A549 (cell line): ENCODE measurements around the gene ZRANB1. TPM values are rescaled to one million over a fixed set of nuclear protein-coding genes. Genes with fewer than 3 reads are reported as not detected.

Experiments used
- ATAC-seq, 2 experiments: fragments of 200-7000 bp in 1 of 2; fragments of >200 bp in 1 of 2; cut with Nextera tagmentation in 1 of 2; cut with Tn5 transposase in 1 of 2; 3 replicates each; pipeline versions ENCODE4 v1.8.0 to v1.9.1; 2018 to 2020; ENCODE audit warnings: mild to moderate bottlenecking in 1 of 2, moderate library complexity in 1 of 2
- CTCF ChIA-PET: fragments of 300-600 bp; sonication (Branson Sonifier 250); formaldehyde crosslinking; extraction: SDS; loops from one replicate; lab custom pipeline; 2021; ENCODE audit warnings: antibody characterized with exemption, inconsistent platforms; lab: Yijun Ruan, JAX
- POLR2A ChIA-PET: fragments of 350-600 bp; formaldehyde crosslinking; extraction: SDS; loops from one replicate; lab custom pipeline; 2021; ENCODE audit warnings: antibody characterized with exemption, inconsistent platforms; lab: Yijun Ruan, JAX
- DNase-seq, 2 experiments: peaks; one replicate each; pipeline versions ENCODE4 v3.0.0 to v3.0.0-alpha.2; 2011 to 2016; ENCODE audit warnings: low read depth in 1 of 2, low spot score in 1 of 2
- FAIRE-seq: peaks from 2 replicates; lab custom pipeline; 2011; peaks lifted over from hg19 to GRCh38; lab: Jason Lieb, UNC
- H3K27ac ChIP-seq, 2 experiments: fragments of >200 bp; sonication (Bioruptor Twin); formaldehyde crosslinking; 3 replicates each; pipeline ENCODE4 v1.5.1; 2016 to 2017
- H3K4me1 ChIP-seq: fragments of >200 bp; sonication (Bioruptor Twin); formaldehyde crosslinking; 3 replicates; pipeline ENCODE4 v1.6.1; 2016
- H3K4me2 ChIP-seq: fragments of >200 bp; sonication (Bioruptor Twin); formaldehyde crosslinking; 3 replicates; pipeline ENCODE4 v1.6.1; 2016
- H3K4me3 ChIP-seq: fragments of >200 bp; sonication (Bioruptor Twin); formaldehyde crosslinking; 3 replicates; pipeline ENCODE4 v1.5.1; 2016
- H3K9me3 ChIP-seq: fragments of >200 bp; sonication (Bioruptor Twin); formaldehyde crosslinking; 3 replicates; pipeline ENCODE4 v1.6.1; 2016
- BCL3 ChIP-seq: fragments of >200 bp; sonication (Bioruptor Twin); formaldehyde crosslinking; IDR thresholded peaks from 3 replicates; pipeline ENCODE4 v1.6.1; 2016
- CBX8 ChIP-seq: fragments of 200-600 bp; sonication (generic); IDR thresholded peaks from 2 replicates; pipeline ENCODE4 v1.6.1; 2016
- CHD4 ChIP-seq: fragments of 200-600 bp; sonication (generic); IDR thresholded peaks from 2 replicates; pipeline ENCODE4 v1.6.1; 2016; ENCODE audit warnings: antibody characterized with exemption, mild to moderate bottlenecking, borderline replicate concordance
- EHMT2 ChIP-seq: fragments of 200-600 bp; sonication (generic); IDR thresholded peaks from 2 replicates; pipeline ENCODE4 v1.6.1; 2016; ENCODE audit warnings: antibody characterized with exemption, low read depth, mild to moderate bottlenecking, moderate library complexity
- ESRRA ChIP-seq: fragments of 150-350 bp; IDR thresholded peaks from 2 replicates; pipeline ENCODE4 v1.6.1; 2014; ENCODE audit warnings: mild to moderate bottlenecking, low read length, borderline replicate concordance
- FOSL2 ChIP-seq, 2 experiments: fragments of 450-650 bp in 1 of 2; fragments of >200 bp in 1 of 2; sonication (Bioruptor Twin) in 1 of 2; formaldehyde crosslinking; IDR thresholded peaks; 2 replicates each; pipeline versions ENCODE4 v1.5.0 to v1.6.1; 2016 to 2020; ENCODE audit warnings: mild to moderate bottlenecking in 1 of 2, moderate library complexity in 1 of 2
- GATA3 ChIP-seq: IDR thresholded peaks from 2 replicates; pipeline ENCODE4 v1.6.1; 2012; ENCODE audit warnings: borderline replicate concordance
- HDAC2 ChIP-seq: fragments of 200-600 bp; sonication (generic); IDR thresholded peaks from 2 replicates; pipeline ENCODE4 v1.6.1; 2016
- HEYL ChIP-seq: fragments of 250-450 bp; sonication (Bioruptor Pico); IDR thresholded peaks from 2 replicates; pipeline ENCODE4 v1.8.0; 2021; ENCODE audit warnings: mild to moderate bottlenecking, moderate library complexity
- HOXB13 ChIP-seq: fragments of 250-450 bp; sonication (Bioruptor Pico); IDR thresholded peaks from 2 replicates; pipeline ENCODE4 v1.5.0; 2020; ENCODE audit warnings: low read depth, mild to moderate bottlenecking, moderate library complexity
- HOXB5 ChIP-seq: fragments of 250-450 bp; sonication (Bioruptor Pico); IDR thresholded peaks from 2 replicates; pipeline ENCODE4 v1.5.0; 2020; ENCODE audit warnings: mild to moderate bottlenecking, moderate library complexity
- JUNB ChIP-seq: fragments of >200 bp; sonication (Bioruptor Twin); formaldehyde crosslinking; IDR thresholded peaks from 2 replicates; pipeline ENCODE4 v1.6.1; 2016
- KDM5A ChIP-seq: fragments of 200-600 bp; sonication (generic); IDR thresholded peaks from 2 replicates; pipeline ENCODE4 v1.6.1; 2016; ENCODE audit warnings: antibody characterized with exemption, mild to moderate bottlenecking
- MAFK ChIP-seq: fragments of 450-650 bp; IDR thresholded peaks from 2 replicates; pipeline ENCODE4 v1.6.1; 2014; ENCODE audit not compliant: partially characterized antibody
- MAZ ChIP-seq: fragments of 150-350 bp; IDR thresholded peaks from 2 replicates; pipeline ENCODE4 v1.6.1; 2014; ENCODE audit warnings: antibody characterized with exemption, low read depth, low read length, borderline replicate concordance
- NFE2L2 ChIP-seq: fragments of 150-350 bp; conservative IDR thresholded peaks from 2 replicates; pipeline ENCODE4 v1.6.1; 2014; ENCODE audit warnings: low read length
- RCOR1 ChIP-seq: fragments of 150-350 bp; IDR thresholded peaks from 2 replicates; pipeline ENCODE4 v1.6.1; 2014; ENCODE audit warnings: antibody characterized with exemption, low read length, low read depth
- RFX5 ChIP-seq: fragments of 450-650 bp; IDR thresholded peaks from 2 replicates; pipeline ENCODE4 v1.7.1; 2014; ENCODE audit warnings: antibody characterized with exemption, mild to moderate bottlenecking, moderate library complexity
- RNF2 ChIP-seq: fragments of 200-600 bp; sonication (generic); IDR thresholded peaks from 2 replicates; pipeline ENCODE4 v1.6.1; 2016; ENCODE audit warnings: low read depth, mild to moderate bottlenecking, antibody characterized with exemption, moderate library complexity, borderline replicate concordance
- SMC3 ChIP-seq: fragments of >200 bp; sonication (Bioruptor Twin); formaldehyde crosslinking; IDR thresholded peaks from 3 replicates; pipeline ENCODE4 v1.6.1; 2018; ENCODE audit warnings: inconsistent platforms
- TFCP2L1 ChIP-seq: fragments of 250-450 bp; sonication (Bioruptor Pico); IDR thresholded peaks from 2 replicates; pipeline ENCODE4 v1.5.0; 2021; ENCODE audit warnings: mild to moderate bottlenecking
- ZNF302 ChIP-seq: fragments of 250-450 bp; sonication (Bioruptor Pico); IDR thresholded peaks from 2 replicates; pipeline ENCODE4 v1.9.0; 2021; ENCODE audit warnings: inconsistent platforms, mild to moderate bottlenecking, moderate library complexity
- WGBS: methylation state at CpG from one replicate; pipeline ENCODE4 v1.1.6; 2017; ENCODE audit errors: missing lambda C conversion rate; 5-methylcytosine and 5-hydroxymethylcytosine counted together
- polyA plus RNA-seq, 4 experiments: library from polyadenylated mRNA; depleted of rRNA in 3 of 4; stranded (reverse); fragments of >200 nt; fragmentation: RNase III in 1 of 4; extraction: RNeasy Plus Mini Kit Qiagen cat#74134 plus additional on column Dnase treatment in 1 of 4; gene quantifications; 2 replicates in 3 of 4; 3 replicates in 1 of 4; pipeline ENCODE4 v1.2.3, GENCODE V29; 2011 to 2017
- TF ChIP-seq, protein P1 (sequence below): fragments of >200 bp; sonication (Bioruptor Twin); formaldehyde crosslinking; IDR thresholded peaks from 2 replicates; pipeline ENCODE4 v1.6.1; 2016
- TF ChIP-seq, protein P2 (sequence below): fragments of 450-650 bp; IDR thresholded peaks from 2 replicates; pipeline ENCODE4 v1.6.1; 2014; ENCODE audit warnings: antibody characterized with exemption
- TF ChIP-seq, protein P3 (sequence below): fragments of 150-350 bp; IDR thresholded peaks from 2 replicates; pipeline ENCODE4 v1.6.1; 2014; ENCODE audit warnings: low read depth, mild to moderate bottlenecking, low read length
- TF ChIP-seq, protein P4 (sequence below): fragments of 250-450 bp; sonication (Bioruptor Pico); IDR thresholded peaks from 2 replicates; pipeline ENCODE4 v1.5.0; 2021; ENCODE audit warnings: mild to moderate bottlenecking, moderate library complexity, borderline replicate concordance

ZRANB1 gene
- polyA plus RNA-seq, 2 of the 4 experiments (the other 2 are of a cell fraction): 8.0 to 19.5 TPM

GRCh38 chr10:125015356-125015944, 73.5 kb downstream of the ZRANB1 start:
- Histone ChIP-seq H3K9me3 (no peaks in the 10 kb centered on the region), H3K4me3 (no peak overlapping the region), H3K4me2 (no peak overlapping the region), H3K4me1 (no peaks in the 10 kb centered on the region), H3K27ac (no peak overlapping the region)
- no peak for TF ChIP-seq KDM5A
- TF ChIP-seq CBX8: no peak
- TF ChIP-seq CHD4: no peak
- TF ChIP-seq HEYL (CRISPR knock-in tag): no peak
- TF ChIP-seq RCOR1: no peak
- no peak for TF ChIP-seq HOXB13 (CRISPR knock-in tag)
- TF ChIP-seq, protein P1, sequence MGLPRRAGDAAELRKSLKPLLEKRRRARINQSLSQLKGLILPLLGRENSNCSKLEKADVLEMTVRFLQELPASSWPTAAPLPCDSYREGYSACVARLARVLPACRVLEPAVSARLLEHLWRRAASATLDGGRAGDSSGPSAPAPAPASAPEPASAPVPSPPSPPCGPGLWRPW: no peak
- TF ChIP-seq HOXB5 (CRISPR knock-in tag): no peak
- 89% methylated on average over 21 of the region's 23 CpGs for WGBS
- ATAC-seq: no peak
- FAIRE-seq: no peak
- ChIA-PET POLR2A (no interaction called here), CTCF (interaction anchor here (1.2 to 1.8 kb wide), 2 partner anchors 23 to 46 kb away, joined by 3 to 6 read pairs; no protein-coding TSS in a partner anchor)
- DNase-seq: no peak

DNA sequence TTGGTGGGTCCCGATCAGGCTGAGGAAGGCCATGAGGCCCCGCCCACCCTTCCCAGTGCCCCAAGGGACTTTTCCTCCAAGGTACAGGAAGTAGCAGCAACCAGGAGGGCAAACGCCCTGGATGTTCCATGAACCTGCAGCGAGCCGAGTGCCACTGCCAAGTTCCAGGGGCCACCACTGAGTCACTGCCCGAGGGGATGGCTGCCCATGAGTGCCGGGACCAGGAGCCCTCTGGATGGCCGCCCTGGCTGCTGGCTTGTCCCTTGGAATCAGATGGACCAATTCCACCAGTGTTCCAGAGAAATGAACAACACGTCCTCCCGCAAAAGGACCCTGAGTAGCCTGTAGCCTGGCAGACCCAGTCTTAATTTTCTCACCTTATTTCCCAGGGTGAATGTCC, 74.2 kb downstream of the ZRANB1 start:
- ChIA-PET CTCF (interaction anchor here (1.6 kb wide), 1 partner anchor 32 kb away, joined by 5 read pairs; no protein-coding TSS in a partner anchor), POLR2A (no interaction called here)
- Histone ChIP-seq H3K9me3 (no peaks in the 10 kb centered on the region), H3K4me3 (no peak overlapping the region), H3K4me1 (no peaks in the 10 kb centered on the region), H3K27ac (no peak overlapping the region), H3K4me2 (no peak overlapping the region)
- WGBS: 87% methylated on average over 8 of the region's 10 CpGs
- FAIRE-seq (no peak), DNase-seq (no peak), ATAC-seq (no peak)
- TF ChIP-seq EHMT2 (no peak), BCL3 (no peak), RNF2 (no peak), FOSL2 (IDR thresholded peaks at IDR 0.05) (no peak), FOSL2 (CRISPR knock-in tag; IDR thresholded peaks at IDR 0.05) (no peak), HEYL (CRISPR knock-in tag) (no peak), JUNB (no peak), HDAC2 (no peak)

- POLR2A ChIA-PET: no interaction called here
- ATAC-seq (no peak), FAIRE-seq (no peak), DNase-seq (no peak)
- WGBS: 89% methylated on average over 14 of the region's 14 CpGs
- Histone ChIP-seq H3K4me2 (no peak overlapping the region), H3K9me3 (no peaks in the 10 kb centered on the region), H3K4me1 (no peaks in the 10 kb centered on the region), H3K27ac (no peak overlapping the region), H3K4me3 (no peak overlapping the region)
- CTCF ChIA-PET: interaction anchor here (1.0 to 1.6 kb wide), 3 partner anchors 22 to 31 kb away, joined by 3 to 5 read pairs (median 3); no protein-coding TSS in a partner anchor
- TF ChIP-seq SMC3 (no peak), HEYL (CRISPR knock-in tag) (no peak), ZNF302 (CRISPR knock-in tag) (no peak), RNF2 (no peak), TFCP2L1 (CRISPR knock-in tag) (no peak), NFE2L2 (no peak), MAZ (no peak), GATA3 (no peak), ESRRA (no peak), MAFK (no peak), RFX5 (no peak), HDAC2 (no peak), BCL3 (no peak)
- TF ChIP-seq, protein P2, sequence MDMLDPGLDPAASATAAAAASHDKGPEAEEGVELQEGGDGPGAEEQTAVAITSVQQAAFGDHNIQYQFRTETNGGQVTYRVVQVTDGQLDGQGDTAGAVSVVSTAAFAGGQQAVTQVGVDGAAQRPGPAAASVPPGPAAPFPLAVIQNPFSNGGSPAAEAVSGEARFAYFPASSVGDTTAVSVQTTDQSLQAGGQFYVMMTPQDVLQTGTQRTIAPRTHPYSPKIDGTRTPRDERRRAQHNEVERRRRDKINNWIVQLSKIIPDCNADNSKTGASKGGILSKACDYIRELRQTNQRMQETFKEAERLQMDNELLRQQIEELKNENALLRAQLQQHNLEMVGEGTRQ: no peak
- TF ChIP-seq, protein P3, sequence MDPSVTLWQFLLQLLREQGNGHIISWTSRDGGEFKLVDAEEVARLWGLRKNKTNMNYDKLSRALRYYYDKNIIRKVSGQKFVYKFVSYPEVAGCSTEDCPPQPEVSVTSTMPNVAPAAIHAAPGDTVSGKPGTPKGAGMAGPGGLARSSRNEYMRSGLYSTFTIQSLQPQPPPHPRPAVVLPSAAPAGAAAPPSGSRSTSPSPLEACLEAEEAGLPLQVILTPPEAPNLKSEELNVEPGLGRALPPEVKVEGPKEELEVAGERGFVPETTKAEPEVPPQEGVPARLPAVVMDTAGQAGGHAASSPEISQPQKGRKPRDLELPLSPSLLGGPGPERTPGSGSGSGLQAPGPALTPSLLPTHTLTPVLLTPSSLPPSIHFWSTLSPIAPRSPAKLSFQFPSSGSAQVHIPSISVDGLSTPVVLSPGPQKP: no peak
- TF ChIP-seq, protein P4, sequence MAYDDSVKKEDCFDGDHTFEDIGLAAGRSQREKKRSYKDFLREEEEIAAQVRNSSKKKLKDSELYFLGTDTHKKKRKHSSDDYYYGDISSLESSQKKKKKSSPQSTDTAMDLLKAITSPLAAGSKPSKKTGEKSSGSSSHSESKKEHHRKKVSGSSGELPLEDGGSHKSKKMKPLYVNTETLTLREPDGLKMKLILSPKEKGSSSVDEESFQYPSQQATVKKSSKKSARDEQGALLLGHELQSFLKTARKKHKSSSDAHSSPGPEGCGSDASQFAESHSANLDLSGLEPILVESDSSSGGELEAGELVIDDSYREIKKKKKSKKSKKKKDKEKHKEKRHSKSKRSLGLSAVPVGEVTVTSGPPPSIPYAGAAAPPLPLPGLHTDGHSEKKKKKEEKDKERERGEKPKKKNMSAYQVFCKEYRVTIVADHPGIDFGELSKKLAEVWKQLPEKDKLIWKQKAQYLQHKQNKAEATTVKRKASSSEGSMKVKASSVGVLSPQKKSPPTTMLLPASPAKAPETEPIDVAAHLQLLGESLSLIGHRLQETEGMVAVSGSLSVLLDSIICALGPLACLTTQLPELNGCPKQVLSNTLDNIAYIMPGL (CRISPR knock-in tag): no peak
Observed at GRCh38 chr10:125016611-125017202, 74.8 kb downstream of the ZRANB1 start.
